ENCODE data around the gene KLRC4. TPM values are rescaled to one million over a fixed set of nuclear protein-coding genes. Genes with fewer than 3 reads are reported as not detected.

The KLRC4 gene
- total RNA-seq, 1 donor from 2014 or later = not detected

DNA sequence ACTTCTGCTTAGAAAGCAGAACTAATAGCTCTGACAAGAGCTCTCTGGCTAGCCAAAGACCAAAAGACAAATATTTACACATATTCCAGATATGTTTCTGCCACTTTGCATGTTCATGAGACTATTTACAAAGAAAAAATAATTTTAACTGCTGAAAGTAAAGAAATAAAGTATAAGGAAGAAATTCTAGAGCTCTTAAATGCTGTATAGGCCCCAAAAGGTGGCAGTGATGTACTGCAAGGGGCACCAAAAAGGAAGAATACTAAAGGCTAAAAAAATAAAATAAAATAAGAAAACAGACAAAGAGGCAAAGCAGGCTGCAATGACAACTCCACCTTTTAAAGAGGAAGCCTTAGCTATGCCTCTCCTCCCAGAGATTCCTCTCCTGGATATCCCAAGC lies 42.7 kb downstream of the KLRC4 start:
- Histone ChIP-seq H3K9me3 (no peaks in the 10 kb centered on the region), H3K27me3 (no peaks in the 10 kb centered on the region), H3K36me3 (no peaks in the 10 kb centered on the region), H3K27ac (peak overlapping the region; percentile 98), H3K4me1 (peaks cover 33% of the 10 kb centered on the region), H3K4me3 (no peak overlapping the region)
- no peak for DNase-seq (ENCODE audit: extremely low spot score in 2 of 2)
- intact Hi-C loops (cut with DNase I) = no loop called here
- TF ChIP-seq POLR2A (IDR thresholded peaks at IDR 0.05) = no peak
- TF ChIP-seq POLR2AphosphoS5 (IDR thresholded peaks at IDR 0.05; ENCODE audit: insufficient read depth in 1 of 2, low read depth in 1 of 2) = no peak
- TF ChIP-seq, protein P1, sequence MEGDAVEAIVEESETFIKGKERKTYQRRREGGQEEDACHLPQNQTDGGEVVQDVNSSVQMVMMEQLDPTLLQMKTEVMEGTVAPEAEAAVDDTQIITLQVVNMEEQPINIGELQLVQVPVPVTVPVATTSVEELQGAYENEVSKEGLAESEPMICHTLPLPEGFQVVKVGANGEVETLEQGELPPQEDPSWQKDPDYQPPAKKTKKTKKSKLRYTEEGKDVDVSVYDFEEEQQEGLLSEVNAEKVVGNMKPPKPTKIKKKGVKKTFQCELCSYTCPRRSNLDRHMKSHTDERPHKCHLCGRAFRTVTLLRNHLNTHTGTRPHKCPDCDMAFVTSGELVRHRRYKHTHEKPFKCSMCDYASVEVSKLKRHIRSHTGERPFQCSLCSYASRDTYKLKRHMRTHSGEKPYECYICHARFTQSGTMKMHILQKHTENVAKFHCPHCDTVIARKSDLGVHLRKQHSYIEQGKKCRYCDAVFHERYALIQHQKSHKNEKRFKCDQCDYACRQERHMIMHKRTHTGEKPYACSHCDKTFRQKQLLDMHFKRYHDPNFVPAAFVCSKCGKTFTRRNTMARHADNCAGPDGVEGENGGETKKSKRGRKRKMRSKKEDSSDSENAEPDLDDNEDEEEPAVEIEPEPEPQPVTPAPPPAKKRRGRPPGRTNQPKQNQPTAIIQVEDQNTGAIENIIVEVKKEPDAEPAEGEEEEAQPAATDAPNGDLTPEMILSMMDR (IDR thresholded peaks at IDR 0.05) = peak in 1 of 3 experiments; percentile 6

DNA sequence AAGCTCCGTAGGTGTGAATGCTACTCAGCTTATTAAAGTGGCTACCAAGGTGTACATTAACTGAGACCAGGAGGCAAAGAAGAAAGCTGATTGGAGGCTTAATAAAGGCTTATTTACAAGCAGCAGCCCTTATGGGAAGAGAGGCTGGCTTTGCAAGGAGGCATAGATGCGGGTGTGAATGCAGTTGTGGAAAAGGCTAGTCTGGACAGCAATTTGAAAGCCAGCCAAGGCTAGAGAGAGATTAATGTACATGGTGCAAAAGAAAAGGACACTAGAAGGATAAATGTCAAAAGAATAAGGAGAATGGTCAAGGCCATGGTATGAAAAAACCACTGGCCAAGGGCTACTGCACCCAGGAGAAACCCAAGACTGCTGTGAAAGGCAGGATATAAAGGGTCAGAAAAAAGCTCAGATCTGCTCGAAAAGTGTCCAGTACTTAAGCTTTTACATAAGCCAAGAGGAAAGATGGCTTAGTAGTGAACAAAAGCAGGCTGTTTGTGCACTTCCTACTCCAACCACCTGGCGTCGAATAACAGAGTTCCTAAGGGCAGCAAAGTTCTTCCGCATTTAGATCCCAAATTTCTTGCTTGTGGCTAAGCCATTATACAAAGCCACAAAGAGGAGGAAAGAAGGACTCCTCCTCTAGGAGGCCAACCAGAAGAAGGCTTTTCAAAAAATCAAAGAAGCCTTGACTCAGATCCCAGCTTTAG lies 43.7 kb downstream of the KLRC4 start:
- H3K36me3 ChIP-seq = no peaks in the 10 kb centered on the region
- TF ChIP-seq, protein P1 (IDR thresholded peaks at IDR 0.05) = peak in 1 of 3 experiments; percentile 5
- TF ChIP-seq POLR2AphosphoS5 (IDR thresholded peaks at IDR 0.05; ENCODE audit: insufficient read depth in 1 of 2, low read depth in 1 of 2) (no peak), POLR2A (IDR thresholded peaks at IDR 0.05) (no peak)
- DNase-seq (ENCODE audit: extremely low spot score in 2 of 2) = no peak
- H3K9me3 ChIP-seq = no peaks in the 10 kb centered on the region
- intact Hi-C loops (cut with DNase I) = no loop called here
- H3K4me1 ChIP-seq = peaks cover 40% of the 10 kb centered on the region
- peak overlapping the region; percentile 61 to 65 for H3K4me3 ChIP-seq
- H3K27ac ChIP-seq = peak overlapping the region; percentile 98
- no peaks in the 10 kb centered on the region for H3K27me3 ChIP-seq

DNA sequence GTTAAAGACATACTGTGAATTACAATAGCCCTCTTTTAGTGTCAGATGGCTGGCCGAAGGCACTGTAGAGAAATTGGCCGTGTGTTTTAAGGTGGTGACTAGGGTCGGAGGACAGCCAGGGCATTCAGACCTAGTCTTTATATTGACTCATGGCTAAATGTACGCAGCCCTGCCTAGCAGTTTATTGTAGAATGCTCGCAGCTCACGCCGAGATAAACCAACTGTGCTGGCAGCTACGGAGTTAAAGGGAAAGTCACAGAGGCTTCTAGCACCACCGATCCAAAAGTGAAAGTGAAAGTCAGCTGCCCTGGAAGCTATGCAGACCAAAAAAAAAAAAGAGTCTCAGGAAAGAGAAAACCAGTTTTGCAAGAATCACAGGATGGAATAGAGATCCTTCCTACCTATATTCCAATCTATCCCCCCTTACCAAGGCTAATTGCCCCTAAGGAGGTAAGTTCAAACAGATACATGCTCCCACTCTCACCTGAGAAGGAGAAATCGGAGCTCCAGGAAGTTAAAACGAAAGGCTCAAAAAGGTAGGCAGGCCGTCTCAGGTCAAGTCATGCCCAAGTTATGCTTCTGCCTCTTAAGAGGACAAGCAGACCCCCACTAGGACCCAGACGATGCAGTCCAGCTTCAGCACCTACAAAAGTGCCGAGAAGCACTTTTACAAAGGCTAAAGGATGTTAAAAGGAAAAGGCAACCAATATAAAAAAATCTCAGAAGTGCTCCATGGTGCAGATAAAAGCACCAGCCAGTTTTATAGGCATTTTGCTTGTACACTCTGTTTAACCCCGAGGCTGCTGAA lies 44.5 kb downstream of the KLRC4 start:
- Histone ChIP-seq H3K4me3 (peak overlapping the region; percentile 61 to 65), H3K27ac (peak overlapping the region; percentile 98), H3K4me1 (peaks cover 39% of the 10 kb centered on the region), H3K36me3 (no peaks in the 10 kb centered on the region), H3K27me3 (no peaks in the 10 kb centered on the region), H3K9me3 (no peaks in the 10 kb centered on the region)
- TF ChIP-seq POLR2AphosphoS5 (IDR thresholded peaks at IDR 0.05; ENCODE audit: insufficient read depth in 1 of 2, low read depth in 1 of 2) = peak in 1 of 2 donors; percentile 89
- TF ChIP-seq, protein P1 (IDR thresholded peaks at IDR 0.05) = no peak
- TF ChIP-seq POLR2A (IDR thresholded peaks at IDR 0.05) = no peak
- DNase-seq (ENCODE audit: extremely low spot score in 2 of 2) = no peak
- intact Hi-C loops (cut with DNase I) = no loop called here

DNA sequence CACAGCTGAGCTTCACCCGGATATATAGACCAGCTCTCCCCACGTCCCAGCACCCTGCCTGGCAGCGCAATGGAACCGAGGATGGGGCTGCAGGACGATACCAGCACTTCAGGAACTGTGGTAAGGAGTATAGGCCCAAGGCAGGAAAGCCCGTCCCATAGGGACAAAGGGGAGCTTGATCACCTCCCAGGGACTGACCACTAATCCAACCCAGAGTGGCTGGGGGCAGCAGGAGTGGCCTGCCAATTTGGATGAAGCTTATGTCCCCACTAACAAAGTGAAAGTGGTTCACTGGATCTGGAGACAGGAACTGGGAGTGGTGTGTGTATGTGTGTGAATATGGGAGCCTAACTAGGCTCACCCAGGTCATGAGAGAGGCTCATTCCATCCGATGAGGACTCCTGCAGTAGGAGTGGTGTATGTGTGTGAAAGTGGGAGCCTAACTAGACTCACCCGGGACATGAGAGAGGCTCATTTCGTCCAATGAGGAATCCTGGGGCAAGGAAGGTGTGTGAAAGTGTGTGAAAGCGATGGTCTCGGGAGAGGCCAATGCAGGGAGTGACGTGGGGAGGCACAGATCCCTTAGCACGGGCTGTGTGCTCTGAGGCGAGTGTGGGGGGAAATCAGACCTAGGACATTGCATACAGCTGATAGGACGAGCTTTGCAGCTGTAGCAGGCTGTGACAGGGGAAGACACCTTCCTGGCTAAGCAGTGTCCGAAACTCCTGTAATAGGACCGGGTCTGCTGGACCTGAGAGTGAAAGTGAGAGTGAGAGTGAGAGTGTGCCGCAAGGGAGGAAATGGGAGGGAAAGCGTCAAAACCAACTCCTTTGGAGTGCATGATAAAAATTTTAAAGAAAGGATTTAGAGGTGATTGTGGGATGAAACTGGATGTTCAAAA lies 45.4 kb downstream of the KLRC4 start:
- Histone ChIP-seq H3K9me3 (no peaks in the 10 kb centered on the region), H3K27me3 (no peaks in the 10 kb centered on the region), H3K4me3 (peak overlapping the region; percentile 61 to 65), H3K27ac (peak overlapping the region; percentile 98), H3K36me3 (no peaks in the 10 kb centered on the region), H3K4me1 (peaks cover 32% of the 10 kb centered on the region)
- no peak for DNase-seq (ENCODE audit: extremely low spot score in 2 of 2)
- peak in 1 of 2 donors; percentile 44 for TF ChIP-seq POLR2AphosphoS5 (IDR thresholded peaks at IDR 0.05; ENCODE audit: insufficient read depth in 1 of 2, low read depth in 1 of 2)
- no peak for TF ChIP-seq POLR2A (IDR thresholded peaks at IDR 0.05)
- intact Hi-C loops (cut with DNase I) = no loop called here

DNA sequence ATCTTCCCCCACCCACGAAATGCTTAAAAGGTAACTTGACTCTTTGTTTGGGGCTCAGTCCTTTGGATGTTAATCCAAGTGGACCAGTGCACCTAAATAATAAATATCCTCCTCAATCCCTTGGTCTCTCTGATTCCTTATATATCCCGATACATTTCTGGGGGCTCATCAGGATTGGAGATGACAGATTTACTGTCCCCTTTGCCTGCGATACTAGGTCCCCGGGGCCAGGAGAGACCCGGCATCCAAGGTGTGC lies 46.0 kb downstream of the KLRC4 start:
- TF ChIP-seq POLR2AphosphoS5 (IDR thresholded peaks at IDR 0.05; ENCODE audit: insufficient read depth in 1 of 2, low read depth in 1 of 2) (no peak), POLR2A (IDR thresholded peaks at IDR 0.05) (no peak)
- TF ChIP-seq, protein P1 (IDR thresholded peaks at IDR 0.05) = no peak
- H3K27me3 ChIP-seq = no peaks in the 10 kb centered on the region
- no peaks in the 10 kb centered on the region for H3K9me3 ChIP-seq
- peak overlapping the region; percentile 98 for H3K27ac ChIP-seq
- peaks cover 32% of the 10 kb centered on the region for H3K4me1 ChIP-seq
- intact Hi-C loops (cut with DNase I) = no loop called here
- peak overlapping the region; percentile 61 to 65 for H3K4me3 ChIP-seq
- H3K36me3 ChIP-seq = no peaks in the 10 kb centered on the region
- no peak for DNase-seq (ENCODE audit: extremely low spot score in 2 of 2)
